SJCRH30 (cell line): ENCODE data around the gene C1QTNF9B. TPM values are rescaled to one million over a fixed set of nuclear protein-coding genes. Genes with fewer than 3 reads are reported as not detected.
A peak's percentile ranks its signal among the peaks of the same experiment; 100 is the strongest.
"Not testable (repeated sequence)": the region's sequence is repeated elsewhere in the genome, so short reads cannot be mapped to it uniquely, and the experiment has no call there.

Experiments used
- DNase-seq, 2 experiments: peaks; one replicate each; pipeline ENCODE4 v3.0.0-alpha.2; 2015 to 2020
- H3K27ac ChIP-seq: fragments of 250-450 bp; sonication (Bioruptor Pico); 2 replicates; pipeline ENCODE4 v1.5.1; 2020; ENCODE audit warnings: mild to moderate bottlenecking, moderate library complexity
- H3K27me3 ChIP-seq: fragments of 250-450 bp; sonication (Bioruptor Pico); 2 replicates; pipeline ENCODE4 v1.5.1; 2020; ENCODE audit warnings: mild to moderate bottlenecking, moderate library complexity
- H3K36me3 ChIP-seq: fragments of 250-450 bp; sonication (Bioruptor Pico); 2 replicates; pipeline ENCODE4 v1.5.1; 2020; ENCODE audit warnings: mild to moderate bottlenecking, moderate library complexity
- H3K4me1 ChIP-seq: fragments of 250-450 bp; sonication (Bioruptor Pico); 2 replicates; pipeline ENCODE4 v1.5.1; 2020; ENCODE audit warnings: mild to moderate bottlenecking, moderate library complexity
- H3K4me3 ChIP-seq: fragments of 250-450 bp; sonication (Bioruptor Pico); 2 replicates; pipeline ENCODE4 v1.5.1; 2020; ENCODE audit warnings: mild to moderate bottlenecking, moderate library complexity
- H3K9me3 ChIP-seq: fragments of 250-450 bp; sonication (Bioruptor Pico); replicated peaks from 2 replicates; pipeline ENCODE4 v1.5.1; 2020; ENCODE audit warnings: mild to moderate bottlenecking, moderate library complexity
- total RNA-seq: library from RNA; depleted of rRNA; stranded (reverse); fragments of >200 nt; shearing (Covaris generic); gene quantifications from 2 replicates; pipeline ENCODE4 v1.2.3, GENCODE V29; 2014; rRNA removed

C1QTNF9B gene
- total RNA-seq: not detected in 2 replicates

- not testable (repeated sequence) for H3K27ac ChIP-seq
These were observed at the start of gene C1QTNF9B for GRCh38 chr13:23897452-23897919. TSS of gene C1QTNF9B (minus strand) at chr13:23897502.

GRCh38 chr13:23946900-23947299, 49.6 kb upstream of the C1QTNF9B start:
- DNase-seq: no peak
- H3K36me3 ChIP-seq: no peaks in the 10 kb centered on the region

More at GRCh38 chr13:23897452-23897919, at the start of gene C1QTNF9B:
- H3K4me1 ChIP-seq, H3K4me3 ChIP-seq, H3K9me3 ChIP-seq, H3K36me3 ChIP-seq, H3K27me3 ChIP-seq, DNase-seq: not testable (repeated sequence)

DNA sequence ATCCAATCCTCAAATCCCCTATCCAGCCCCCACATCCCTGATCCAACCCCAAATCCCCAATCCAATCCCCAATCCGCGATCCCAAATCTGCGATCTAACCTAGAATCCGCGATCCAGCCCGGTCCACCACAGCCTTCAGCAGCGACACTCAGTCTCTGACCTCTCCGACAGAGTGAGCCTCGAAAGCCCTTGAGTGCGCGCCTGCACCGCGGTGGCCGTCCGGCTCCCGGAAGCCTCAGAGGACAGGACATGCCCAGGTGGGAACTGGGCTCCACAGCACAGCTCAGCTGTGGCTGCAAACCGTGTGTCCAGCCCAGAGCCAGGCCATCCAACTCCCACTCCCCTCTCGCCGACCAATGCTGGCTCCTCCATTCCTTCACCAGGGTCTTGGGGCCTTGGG, 48.8 kb upstream of the C1QTNF9B start:
- H3K4me1 ChIP-seq: no peaks in the 10 kb centered on the region
- H3K27me3 ChIP-seq: no peaks in the 10 kb centered on the region

More at GRCh38 chr13:23946900-23947299, 49.6 kb upstream of the C1QTNF9B start:
- H3K4me1 ChIP-seq: no peaks in the 10 kb centered on the region
- H3K27me3 ChIP-seq: no peaks in the 10 kb centered on the region
- H3K4me3 ChIP-seq: no peak overlapping the region
- H3K9me3 ChIP-seq: no peaks in the 10 kb centered on the region
- H3K27ac ChIP-seq: no peak overlapping the region

DNA sequence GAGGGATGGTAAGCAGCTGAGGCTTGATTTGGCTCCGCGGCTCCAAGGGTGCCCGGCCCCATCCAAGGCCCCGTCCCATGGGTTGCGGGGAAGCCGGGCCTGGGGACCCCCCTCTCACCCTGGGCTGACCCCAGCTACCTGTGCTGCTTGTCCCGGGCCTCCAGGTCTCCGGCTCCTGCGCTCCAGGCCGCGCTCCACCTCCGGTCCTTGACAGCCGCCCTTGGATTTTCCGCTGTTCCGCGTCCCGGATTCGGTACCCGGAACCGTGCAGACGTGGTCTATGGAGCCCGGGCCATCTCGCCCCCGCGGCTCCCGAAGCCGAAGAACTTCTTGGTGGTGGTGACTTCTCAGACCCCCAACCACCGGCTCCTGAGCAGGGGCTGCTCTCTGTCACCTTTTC, 48.3 kb upstream of the C1QTNF9B start:
- DNase-seq: no peak
- no peaks in the 10 kb centered on the region for H3K9me3 ChIP-seq
- H3K4me3 ChIP-seq: no peak overlapping the region
- H3K4me1 ChIP-seq: no peaks in the 10 kb centered on the region
- no peaks in the 10 kb centered on the region for H3K36me3 ChIP-seq
- H3K27me3 ChIP-seq: no peaks in the 10 kb centered on the region
- no peak overlapping the region for H3K27ac ChIP-seq

More for the DNA sequence above, 48.8 kb upstream of the C1QTNF9B start:
- H3K36me3 ChIP-seq: no peaks in the 10 kb centered on the region
- H3K9me3 ChIP-seq: no peaks in the 10 kb centered on the region
- H3K27ac ChIP-seq: no peak overlapping the region
- DNase-seq: no peak
- no peak overlapping the region for H3K4me3 ChIP-seq

DNA sequence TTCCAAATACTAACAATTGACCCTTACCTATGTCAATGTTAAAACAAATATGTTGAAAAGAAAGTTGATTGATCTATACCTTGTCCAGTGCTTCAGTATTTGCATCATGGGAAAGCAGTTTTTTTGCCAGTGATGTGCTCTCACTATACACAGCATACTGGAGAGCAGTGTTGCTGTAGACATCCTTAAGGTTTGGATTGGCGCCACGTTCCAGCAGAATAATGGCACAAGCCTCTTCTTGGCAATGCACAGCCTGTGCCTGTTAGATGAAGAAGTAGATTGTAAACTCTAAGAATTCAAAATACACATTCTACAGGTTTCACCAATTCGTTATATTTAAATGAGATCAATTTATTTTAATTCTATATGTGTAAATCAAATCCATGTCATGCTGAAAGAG, 43.9 kb upstream of the C1QTNF9B start:
- no peak overlapping the region for H3K4me3 ChIP-seq
- no peak for DNase-seq
- H3K27me3 ChIP-seq: no peaks in the 10 kb centered on the region
- no peaks in the 10 kb centered on the region for H3K9me3 ChIP-seq
- H3K27ac ChIP-seq: no peak overlapping the region
- H3K4me1 ChIP-seq: no peaks in the 10 kb centered on the region
- no peaks in the 10 kb centered on the region for H3K36me3 ChIP-seq

- not testable (repeated sequence) for H3K4me1 ChIP-seq, H3K27me3 ChIP-seq, H3K27ac ChIP-seq, H3K9me3 ChIP-seq, H3K4me3 ChIP-seq, DNase-seq, H3K36me3 ChIP-seq
These were observed 42.4 kb upstream of the C1QTNF9B start for GRCh38 chr13:23939666-23940065.

GRCh38 chr13:23934520-23934919, 37.2 kb upstream of the C1QTNF9B start:
- H3K9me3 ChIP-seq: peaks cover 4% of the 10 kb centered on the region; the same call in 1 of the 2 replicates
- H3K27ac ChIP-seq: no peak overlapping the region
- 0 out of 2 replicates have a peak, but pooled peaks cover 4% of the 10 kb centered on the region for H3K27me3 ChIP-seq
- H3K36me3 ChIP-seq: no peaks in the 10 kb centered on the region
- 0 out of 2 replicates have a peak, but pooled peaks cover 2% of the 10 kb centered on the region for H3K4me1 ChIP-seq
- no peak overlapping the region for H3K4me3 ChIP-seq
- no peak for DNase-seq

- DNase-seq: peak in 1 of 2 experiments; percentile 17
- Histone ChIP-seq H3K4me3 (no peak overlapping the region), H3K4me1 (no peaks in the 10 kb centered on the region), H3K27me3 (0 out of 2 replicates have a peak, but pooled peaks cover 4% of the 10 kb centered on the region), H3K9me3 (no peaks in the 10 kb centered on the region), H3K36me3 (no peaks in the 10 kb centered on the region), H3K27ac (no peak overlapping the region)
These were observed 31.7 kb upstream of the C1QTNF9B start for GRCh38 chr13:23928985-23929384.

GRCh38 chr13:23923031-23923430, 25.7 kb upstream of the C1QTNF9B start:
- no peak for DNase-seq
- no peaks in the 10 kb centered on the region for H3K4me1 ChIP-seq

DNA sequence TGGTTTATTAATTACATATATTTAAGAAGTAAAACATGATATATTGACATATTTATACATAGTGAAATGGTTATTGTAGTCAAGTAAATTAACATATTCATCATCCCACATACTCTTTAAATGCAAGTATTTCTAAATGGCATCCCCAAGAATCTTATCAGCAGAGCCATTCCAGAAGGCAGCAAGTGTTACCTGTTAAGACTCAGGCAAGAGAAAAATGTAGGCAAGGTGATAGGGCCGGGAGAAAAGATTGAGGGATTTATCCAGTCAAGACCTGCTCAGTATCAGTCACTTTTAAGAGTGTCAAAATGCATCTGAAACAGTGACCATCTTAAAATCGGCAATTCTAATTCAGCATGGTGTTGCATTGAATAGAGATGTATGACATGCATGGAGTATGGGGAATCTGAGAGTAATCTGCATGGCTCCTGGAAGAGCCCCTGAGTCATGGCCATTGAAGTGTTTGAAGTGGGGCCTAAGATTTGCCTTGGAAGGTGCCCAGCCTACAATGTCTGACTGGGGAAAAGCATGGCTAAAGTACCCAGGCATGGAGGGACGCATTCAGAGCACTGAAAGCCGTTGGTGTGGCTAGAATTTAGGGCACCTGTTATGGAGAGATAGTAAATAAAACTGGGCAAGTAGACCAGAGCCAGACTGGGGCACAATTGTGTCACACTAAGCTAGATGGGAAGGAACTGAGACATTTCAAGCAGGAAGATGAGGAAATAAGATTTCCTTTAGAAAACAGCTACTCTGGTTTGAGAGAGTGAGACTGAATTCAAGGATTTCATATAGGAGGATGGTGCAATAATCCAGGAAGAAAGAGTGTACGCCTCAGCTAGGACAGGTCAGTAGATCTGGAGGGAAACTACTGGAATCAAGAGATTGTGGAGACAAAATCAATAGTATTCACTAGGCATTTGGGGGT, 25.0 kb upstream of the C1QTNF9B start:
- Histone ChIP-seq H3K4me1 (no peaks in the 10 kb centered on the region), H3K36me3 (no peaks in the 10 kb centered on the region), H3K4me3 (no peak overlapping the region), H3K27ac (no peak overlapping the region), H3K27me3 (no peaks in the 10 kb centered on the region), H3K9me3 (no peaks in the 10 kb centered on the region)
- DNase-seq: no peak

More at GRCh38 chr13:23923031-23923430, 25.7 kb upstream of the C1QTNF9B start:
- H3K27ac ChIP-seq: no peak overlapping the region
- no peaks in the 10 kb centered on the region for H3K36me3 ChIP-seq
- H3K27me3 ChIP-seq: no peaks in the 10 kb centered on the region
- H3K9me3 ChIP-seq: no peaks in the 10 kb centered on the region
- no peak overlapping the region for H3K4me3 ChIP-seq

- Histone ChIP-seq H3K27me3 (no peaks in the 10 kb centered on the region), H3K4me1 (no peaks in the 10 kb centered on the region), H3K27ac (no peak overlapping the region), H3K4me3 (no peak overlapping the region), H3K9me3 (no peaks in the 10 kb centered on the region), H3K36me3 (no peaks in the 10 kb centered on the region)
- DNase-seq: peak; percentile 22 to 82
These were observed 24.2 kb upstream of the C1QTNF9B start for GRCh38 chr13:23921451-23921888.

DNA sequence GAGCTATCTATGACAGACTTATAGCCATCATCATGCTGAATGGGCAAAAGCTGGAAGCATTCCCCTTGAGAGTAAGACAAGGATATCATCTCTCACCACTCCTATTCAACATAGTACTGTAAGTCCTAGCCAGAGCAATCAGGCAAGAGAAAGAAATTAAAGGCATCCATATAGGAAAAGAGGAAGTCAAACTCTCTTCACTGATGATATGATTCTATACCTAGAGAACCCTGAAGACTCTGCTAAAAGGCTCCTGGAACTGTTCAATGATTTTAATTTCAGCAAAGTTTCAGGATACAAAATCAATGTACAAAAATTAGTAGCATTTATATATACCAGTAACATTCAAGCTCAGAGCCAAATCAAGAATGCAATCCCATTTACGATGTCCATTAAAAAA, 21.7 kb upstream of the C1QTNF9B start:
- no peak overlapping the region for H3K4me3 ChIP-seq
- no peaks in the 10 kb centered on the region for H3K27me3 ChIP-seq
- no peak for DNase-seq
- H3K4me1 ChIP-seq: no peaks in the 10 kb centered on the region
- no peak overlapping the region for H3K27ac ChIP-seq
- no peaks in the 10 kb centered on the region for H3K9me3 ChIP-seq
- H3K36me3 ChIP-seq: no peaks in the 10 kb centered on the region

GRCh38 chr13:23918208-23918607, 20.9 kb upstream of the C1QTNF9B start:
- H3K9me3 ChIP-seq: no peaks in the 10 kb centered on the region
- H3K4me1 ChIP-seq: no peaks in the 10 kb centered on the region
- H3K27ac ChIP-seq: no peak overlapping the region
- H3K27me3 ChIP-seq: no peaks in the 10 kb centered on the region
- no peak for DNase-seq
- H3K4me3 ChIP-seq: no peak overlapping the region
- H3K36me3 ChIP-seq: no peaks in the 10 kb centered on the region

- H3K9me3 ChIP-seq: no peaks in the 10 kb centered on the region
- DNase-seq: peak in 1 of 2 experiments; percentile 60
- no peak overlapping the region for H3K27ac ChIP-seq
- H3K27me3 ChIP-seq: no peaks in the 10 kb centered on the region
- H3K4me3 ChIP-seq: no peak overlapping the region
- H3K4me1 ChIP-seq: no peaks in the 10 kb centered on the region
- no peaks in the 10 kb centered on the region for H3K36me3 ChIP-seq
These were observed 18.0 kb upstream of the C1QTNF9B start for GRCh38 chr13:23915308-23915707.

GRCh38 chr13:23912469-23912868, 15.2 kb upstream of the C1QTNF9B start:
- no peaks in the 10 kb centered on the region for H3K9me3 ChIP-seq
- H3K27ac ChIP-seq: no peak overlapping the region
- no peaks in the 10 kb centered on the region for H3K36me3 ChIP-seq
- DNase-seq: no peak
- H3K4me3 ChIP-seq: no peak overlapping the region
- no peaks in the 10 kb centered on the region for H3K27me3 ChIP-seq
- no peaks in the 10 kb centered on the region for H3K4me1 ChIP-seq
